HCT116 (cell line): ENCODE data around the gene AMBP. TPM values are rescaled to one million over a fixed set of nuclear protein-coding genes. Genes with fewer than 3 reads are reported as not detected.

Source experiments
- ATAC-seq: fragments of 200-7000 bp; cut with Tn5 transposase; 2 replicates; pipeline ENCODE4 v1.9.1; 2020; ENCODE audit warnings: mild to moderate bottlenecking, moderate library complexity
- BruUV-seq: library from RNA; stranded (reverse); fragments of 400-500 nt; replicated peaks from 2 replicates; lab custom pipeline; 2021; lab: Mats Ljungman, UMichigan
- CTCF ChIA-PET: fragments of 300-600 bp; sonication (Branson Sonifier 250); formaldehyde crosslinking; loops from one replicate; lab custom pipeline; 2021; ENCODE audit warnings: antibody characterized with exemption; lab: Charles Lee
- POLR2A ChIA-PET: fragments of 300-600, 350-600 bp; sonication (Branson Sonifier 250); formaldehyde crosslinking; loops from one replicate; lab custom pipeline; 2021; ENCODE audit warnings: antibody characterized with exemption; lab: Charles Lee
- RAD21 ChIA-PET, 2 experiments: fragments of 300-600 bp; sonication (Branson Sonifier 250); formaldehyde crosslinking; loops; one replicate each; lab custom pipeline; 2023; ENCODE audit warnings: low total read pairs in 2 of 2; ENCODE audit not compliant: uncharacterized antibody in 2 of 2, unreplicated experiment in 2 of 2, low non-redundant PET in 1 of 2; lab: Charles Lee
- DNase-seq: peaks from one replicate; pipeline ENCODE4 v3.0.0-alpha.2; 2010; ENCODE audit warnings: low read depth, low spot score
- H2AFZ ChIP-seq: fragments of 200-600 bp; shearing (Covaris generic), sonication (generic); 2 replicates; pipeline ENCODE4 v1.6.1; 2017; ENCODE audit warnings: low read depth, mixed run types, mixed read lengths, antibody characterized with exemption, low read length; ENCODE audit not compliant: poor library complexity, severe bottlenecking
- H3K27ac ChIP-seq: 2 replicates; pipeline ENCODE4 v1.5.1; 2012; ENCODE audit warnings: low read depth, low read length
- H3K27me3 ChIP-seq: fragments of 200-600 bp; sonication (generic); 2 replicates; pipeline ENCODE4 v1.6.1; 2016; ENCODE audit warnings: mixed run types, low read length, mixed read lengths; ENCODE audit not compliant: insufficient read depth
- H3K36me3 ChIP-seq, 2 experiments: fragments of 200-500 bp in 1 of 2; fragments of 200-600 bp in 1 of 2; sonication (Bioruptor generic) in 1 of 2; sonication (generic) in 1 of 2; 2 replicates each; pipeline versions ENCODE4 v1.5.1 to v1.6.1; 2014 to 2016; ENCODE audit warnings: low read length in 2 of 2, inconsistent platforms in 1 of 2, mixed read lengths in 1 of 2, mixed run types in 1 of 2; ENCODE audit not compliant: insufficient read depth in 2 of 2, control insufficient read depth in 1 of 2
- H3K4me1 ChIP-seq, 2 experiments: fragments of 200-600 bp in 1 of 2; sonication (generic) in 1 of 2; 2 replicates each; pipeline versions ENCODE4 v1.5.1 to v1.6.1; 2012 to 2017; ENCODE audit warnings: low read length in 2 of 2, inconsistent platforms in 1 of 2, mild to moderate bottlenecking in 1 of 2, mixed read lengths in 1 of 2, mixed run types in 1 of 2, moderate library complexity in 1 of 2; ENCODE audit not compliant: insufficient read depth in 2 of 2, control insufficient read depth in 1 of 2
- H3K4me2 ChIP-seq: fragments of 200-600 bp; sonication (generic); 2 replicates; pipeline ENCODE4 v1.6.1; 2017; ENCODE audit warnings: mixed run types, low read length, mixed read lengths
- H3K4me3 ChIP-seq, 2 experiments: fragments of 200-600 bp in 1 of 2; sonication (generic) in 1 of 2; replicated peaks in 1 of 2; 2 replicates each; pipeline ENCODE4 v1.5.1; 2011 to 2016; ENCODE audit warnings: low read length in 2 of 2, control low read depth in 1 of 2, low read depth in 1 of 2, mild to moderate bottlenecking in 1 of 2, mixed read lengths in 1 of 2, mixed run types in 1 of 2
- H3K79me2 ChIP-seq: fragments of 200-600 bp; sonication (generic); 2 replicates; pipeline ENCODE4 v1.6.1; 2017; ENCODE audit warnings: mild to moderate bottlenecking, mixed run types, low read length, moderate library complexity, mixed read lengths; ENCODE audit not compliant: insufficient read depth
- H3K9ac ChIP-seq: fragments of 200-600 bp; sonication (generic); 2 replicates; pipeline ENCODE4 v1.6.1; 2016; ENCODE audit warnings: low read length, mixed read lengths
- H3K9me2 ChIP-seq: fragments of 200-600 bp; sonication (generic), shearing (Covaris generic); 2 replicates; pipeline ENCODE4 v1.6.1; 2017; ENCODE audit warnings: mixed run types, mild to moderate bottlenecking, moderate library complexity; ENCODE audit not compliant: insufficient read depth
- H3K9me3 ChIP-seq, 2 experiments: fragments of 200-500 bp in 1 of 2; fragments of 200-600 bp in 1 of 2; sonication (Bioruptor generic) in 1 of 2; sonication (generic) in 1 of 2; 2 replicates each; pipeline ENCODE4 v1.6.1; 2014 to 2017; ENCODE audit warnings: low read length in 2 of 2, mixed read lengths in 2 of 2, inconsistent platforms in 1 of 2, low read depth in 1 of 2, mild to moderate bottlenecking in 1 of 2, mixed run types in 1 of 2, moderate library complexity in 1 of 2; ENCODE audit not compliant: control insufficient read depth in 1 of 2, insufficient read depth in 1 of 2
- H4K20me1 ChIP-seq: fragments of 200-600 bp; sonication (generic), shearing (Covaris generic); 2 replicates; pipeline ENCODE4 v1.6.1; 2017; ENCODE audit warnings: mixed run types, mild to moderate bottlenecking, moderate library complexity; ENCODE audit not compliant: insufficient read depth
- CBX3 ChIP-seq: IDR thresholded peaks from 2 replicates; pipeline ENCODE4 v1.6.1; 2012; ENCODE audit warnings: low read depth
- JUND ChIP-seq: IDR thresholded peaks from 2 replicates; pipeline ENCODE4 v1.6.1; 2012
- POLR2AphosphoS5 ChIP-seq: IDR thresholded peaks from 2 replicates; pipeline ENCODE4 v1.6.1; 2011; ENCODE audit warnings: mild to moderate bottlenecking, low read depth, low read length, moderate library complexity
- RAD21 ChIP-seq: IDR thresholded peaks from 2 replicates; pipeline ENCODE4 v1.6.1; 2012; ENCODE audit warnings: low read depth, mild to moderate bottlenecking
- SRF ChIP-seq: IDR thresholded peaks from 2 replicates; pipeline ENCODE4 v1.6.1; 2012; ENCODE audit warnings: low read depth
- TCF7L2 ChIP-seq: IDR thresholded peaks from 2 replicates; pipeline ENCODE4 v1.7.0; 2011; ENCODE audit warnings: borderline replicate concordance, inconsistent platforms; ENCODE audit not compliant: insufficient read depth, insufficient read length; ENCODE audit errors: extremely low read depth
- ZNF274 ChIP-seq: fragments of 200-500 bp; sonication (Bioruptor generic); IDR thresholded peaks from 2 replicates; pipeline ENCODE4 v1.6.1; 2014; ENCODE audit warnings: mild to moderate bottlenecking, low read depth, low read length, inconsistent platforms
- intact Hi-C: fragments of 100-400 bp; cut with micrococcal nuclease; formaldehyde crosslinking; loops from 2 replicates; pipeline ENCODE4 v1.10.0; 2022
- total RNA-seq: library from RNA; stranded (reverse); gene quantifications from one replicate; pipeline ENCODE4 v1.2.1, GENCODE V29; 2021; ENCODE audit not compliant: unreplicated experiment
- TF ChIP-seq, protein P1 (sequence below): IDR thresholded peaks from 2 replicates; pipeline ENCODE4 v1.6.1; 2012; ENCODE audit warnings: low read depth
- TF ChIP-seq, protein P2 (sequence below): IDR thresholded peaks from 2 replicates; pipeline ENCODE4 v1.6.1; 2012
- TF ChIP-seq, protein P3 (sequence below): IDR thresholded peaks from 2 replicates; pipeline ENCODE4 v1.6.1; 2012
- TF ChIP-seq, protein P4 (sequence below): IDR thresholded peaks from 2 replicates; pipeline ENCODE4 v1.6.1; 2011; ENCODE audit warnings: mild to moderate bottlenecking, low read length, moderate library complexity; ENCODE audit not compliant: insufficient replicate concordance; ENCODE audit errors: extremely low read depth

The AMBP gene
- total RNA-seq, 1 experiment from 2014 or later: 1.9 TPM

DNA sequence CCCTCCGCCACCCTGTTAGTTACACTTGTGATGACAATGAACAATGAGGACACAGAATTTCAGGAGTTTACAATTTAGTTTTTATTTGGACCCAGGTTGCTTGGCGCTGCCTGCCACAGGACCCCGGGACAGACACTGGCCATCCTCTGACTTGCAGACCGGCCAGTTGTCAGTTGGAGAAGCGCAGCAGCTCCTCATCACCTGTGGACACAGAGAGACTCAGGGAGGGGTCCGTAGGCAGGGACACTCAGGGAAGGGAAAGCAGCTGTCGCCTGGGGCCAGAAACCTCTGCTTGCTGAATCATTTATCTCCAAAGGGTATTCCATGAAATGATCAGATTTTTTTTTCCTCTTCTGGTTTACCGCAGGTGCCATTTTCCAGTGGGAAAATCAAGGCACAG, 18.0 kb downstream of the AMBP start:
- intact Hi-C loops: no loop called here
- Histone ChIP-seq H3K9me3 (no peaks in the 10 kb centered on the region), H3K4me2 (no peak overlapping the region), H3K36me3 (no peaks in the 10 kb centered on the region), H3K9ac (no peak overlapping the region), H3K27me3 (no peaks in the 10 kb centered on the region), H4K20me1 (no peaks in the 10 kb centered on the region), H3K79me2 (no peaks in the 10 kb centered on the region), H3K4me3 (no peak overlapping the region), H3K4me1 (no peaks in the 10 kb centered on the region), H3K27ac (no peak overlapping the region), H2AFZ (no peak overlapping the region), H3K9me2 (no peaks in the 10 kb centered on the region)
- BruUV-seq: no TSS peak
- CTCF ChIA-PET: no interaction called here
- TF ChIP-seq RAD21 (no peak), ZNF274 (no peak), CBX3 (no peak)
- TF ChIP-seq, protein P1, sequence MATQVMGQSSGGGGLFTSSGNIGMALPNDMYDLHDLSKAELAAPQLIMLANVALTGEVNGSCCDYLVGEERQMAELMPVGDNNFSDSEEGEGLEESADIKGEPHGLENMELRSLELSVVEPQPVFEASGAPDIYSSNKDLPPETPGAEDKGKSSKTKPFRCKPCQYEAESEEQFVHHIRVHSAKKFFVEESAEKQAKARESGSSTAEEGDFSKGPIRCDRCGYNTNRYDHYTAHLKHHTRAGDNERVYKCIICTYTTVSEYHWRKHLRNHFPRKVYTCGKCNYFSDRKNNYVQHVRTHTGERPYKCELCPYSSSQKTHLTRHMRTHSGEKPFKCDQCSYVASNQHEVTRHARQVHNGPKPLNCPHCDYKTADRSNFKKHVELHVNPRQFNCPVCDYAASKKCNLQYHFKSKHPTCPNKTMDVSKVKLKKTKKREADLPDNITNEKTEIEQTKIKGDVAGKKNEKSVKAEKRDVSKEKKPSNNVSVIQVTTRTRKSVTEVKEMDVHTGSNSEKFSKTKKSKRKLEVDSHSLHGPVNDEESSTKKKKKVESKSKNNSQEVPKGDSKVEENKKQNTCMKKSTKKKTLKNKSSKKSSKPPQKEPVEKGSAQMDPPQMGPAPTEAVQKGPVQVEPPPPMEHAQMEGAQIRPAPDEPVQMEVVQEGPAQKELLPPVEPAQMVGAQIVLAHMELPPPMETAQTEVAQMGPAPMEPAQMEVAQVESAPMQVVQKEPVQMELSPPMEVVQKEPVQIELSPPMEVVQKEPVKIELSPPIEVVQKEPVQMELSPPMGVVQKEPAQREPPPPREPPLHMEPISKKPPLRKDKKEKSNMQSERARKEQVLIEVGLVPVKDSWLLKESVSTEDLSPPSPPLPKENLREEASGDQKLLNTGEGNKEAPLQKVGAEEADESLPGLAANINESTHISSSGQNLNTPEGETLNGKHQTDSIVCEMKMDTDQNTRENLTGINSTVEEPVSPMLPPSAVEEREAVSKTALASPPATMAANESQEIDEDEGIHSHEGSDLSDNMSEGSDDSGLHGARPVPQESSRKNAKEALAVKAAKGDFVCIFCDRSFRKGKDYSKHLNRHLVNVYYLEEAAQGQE: no peak
- DNase-seq: no peak
- no peak for ATAC-seq
- RAD21 ChIA-PET: no interaction called here
- POLR2A ChIA-PET: no interaction called here

DNA sequence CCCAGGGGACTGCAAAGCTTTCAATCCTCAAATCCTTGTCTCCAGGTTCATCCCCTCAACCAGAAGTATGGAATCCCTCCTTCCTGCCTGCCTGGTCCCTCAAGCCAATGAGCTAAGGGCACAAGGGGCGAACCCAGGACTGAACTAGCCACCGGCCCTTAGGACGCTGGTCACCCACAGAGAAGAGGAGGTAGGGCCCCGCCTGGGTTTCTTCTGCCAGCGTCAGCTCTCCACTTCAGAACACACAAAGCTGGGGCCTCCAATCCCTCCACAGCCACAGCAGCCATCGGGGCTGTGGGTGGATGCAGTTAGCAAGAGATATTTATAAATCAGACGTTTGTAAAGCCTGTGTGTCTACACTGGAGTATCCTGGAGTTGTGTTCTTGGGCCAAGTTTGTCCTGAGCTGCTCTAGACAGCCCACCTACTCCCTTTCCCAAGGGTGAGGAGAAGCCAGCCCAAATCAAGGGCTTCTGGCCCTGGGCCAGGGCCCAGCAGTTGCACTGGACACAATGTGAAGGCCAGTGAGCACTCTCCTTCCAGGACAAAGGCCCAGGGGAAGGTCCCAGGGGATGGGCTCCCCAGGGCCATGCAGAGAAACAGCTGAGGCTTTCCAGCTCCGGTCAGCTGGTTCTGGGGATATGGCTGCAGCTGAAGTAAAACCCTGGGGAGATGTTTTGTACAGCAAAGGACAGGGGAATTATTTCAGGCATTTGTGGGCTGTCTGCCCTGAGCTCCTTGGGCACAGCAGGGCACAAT, 18.9 kb downstream of the AMBP start:
- no peaks in the 10 kb centered on the region for H3K4me1 ChIP-seq
- intact Hi-C loops: no loop called here
- BruUV-seq: no TSS peak
- no peak for ATAC-seq
- H2AFZ ChIP-seq: no peak overlapping the region
- ChIA-PET CTCF (no interaction called here), POLR2A (no interaction called here), RAD21 (no interaction called here)
- H3K9ac ChIP-seq: no peak overlapping the region
- no peaks in the 10 kb centered on the region for H4K20me1 ChIP-seq
- no peaks in the 10 kb centered on the region for H3K27me3 ChIP-seq
- no peak for DNase-seq
- no peaks in the 10 kb centered on the region for H3K79me2 ChIP-seq
- no peak overlapping the region for H3K27ac ChIP-seq
- H3K9me2 ChIP-seq: no peaks in the 10 kb centered on the region
- no peaks in the 10 kb centered on the region for H3K36me3 ChIP-seq
- H3K4me2 ChIP-seq: no peak overlapping the region
- no peak overlapping the region for H3K4me3 ChIP-seq
- H3K9me3 ChIP-seq: no peaks in the 10 kb centered on the region
- TF ChIP-seq SRF: no peak
- TF ChIP-seq JUND: no peak
- TF ChIP-seq, protein P2, sequence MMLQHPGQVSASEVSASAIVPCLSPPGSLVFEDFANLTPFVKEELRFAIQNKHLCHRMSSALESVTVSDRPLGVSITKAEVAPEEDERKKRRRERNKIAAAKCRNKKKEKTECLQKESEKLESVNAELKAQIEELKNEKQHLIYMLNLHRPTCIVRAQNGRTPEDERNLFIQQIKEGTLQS: no peak
- TF ChIP-seq, protein P3, sequence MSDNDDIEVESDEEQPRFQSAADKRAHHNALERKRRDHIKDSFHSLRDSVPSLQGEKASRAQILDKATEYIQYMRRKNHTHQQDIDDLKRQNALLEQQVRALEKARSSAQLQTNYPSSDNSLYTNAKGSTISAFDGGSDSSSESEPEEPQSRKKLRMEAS: no peak
- TF ChIP-seq TCF7L2: no peak
- TF ChIP-seq, protein P4, sequence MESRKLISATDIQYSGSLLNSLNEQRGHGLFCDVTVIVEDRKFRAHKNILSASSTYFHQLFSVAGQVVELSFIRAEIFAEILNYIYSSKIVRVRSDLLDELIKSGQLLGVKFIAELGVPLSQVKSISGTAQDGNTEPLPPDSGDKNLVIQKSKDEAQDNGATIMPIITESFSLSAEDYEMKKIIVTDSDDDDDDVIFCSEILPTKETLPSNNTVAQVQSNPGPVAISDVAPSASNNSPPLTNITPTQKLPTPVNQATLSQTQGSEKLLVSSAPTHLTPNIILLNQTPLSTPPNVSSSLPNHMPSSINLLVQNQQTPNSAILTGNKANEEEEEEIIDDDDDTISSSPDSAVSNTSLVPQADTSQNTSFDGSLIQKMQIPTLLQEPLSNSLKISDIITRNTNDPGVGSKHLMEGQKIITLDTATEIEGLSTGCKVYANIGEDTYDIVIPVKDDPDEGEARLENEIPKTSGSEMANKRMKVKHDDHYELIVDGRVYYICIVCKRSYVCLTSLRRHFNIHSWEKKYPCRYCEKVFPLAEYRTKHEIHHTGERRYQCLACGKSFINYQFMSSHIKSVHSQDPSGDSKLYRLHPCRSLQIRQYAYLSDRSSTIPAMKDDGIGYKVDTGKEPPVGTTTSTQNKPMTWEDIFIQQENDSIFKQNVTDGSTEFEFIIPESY: no peak
- no peak for TF ChIP-seq POLR2AphosphoS5
- TF ChIP-seq RAD21: no peak
